Fibroblast of the conjunctiva (primary cell): ENCODE data around the gene SIRPD.
"Not testable (repeated sequence)": the region's sequence is repeated elsewhere in the genome, so short reads cannot be mapped to it uniquely, and the experiment has no call there.

Experiments used
- DNase-seq: peaks from one replicate; pipeline ENCODE4 v3.0.0-alpha.2; 2010; ENCODE audit warnings: low read depth

SIRPD gene

GRCh38 chr20:1557605-1558004 is at the start of gene SIRPD:
TSS of gene SIRPD (minus strand) at chr20:1557705. CDS start at chr20:1557653, 52 bp downstream.
- no peak for DNase-seq

GRCh38 chr20:1600736-1601135 is 43.2 kb upstream of the SIRPD start:
- no peak for DNase-seq

- no peak for DNase-seq
These were observed 37.8 kb upstream of the SIRPD start for GRCh38 chr20:1595333-1595732.

- no peak for DNase-seq
These were observed 31.3 kb upstream of the SIRPD start for GRCh38 chr20:1588533-1589460.

- no peak for DNase-seq
These were observed 30.5 kb upstream of the SIRPD start for GRCh38 chr20:1587781-1588532.

- no peak for DNase-seq
These were observed 22.0 kb upstream of the SIRPD start for GRCh38 chr20:1579488-1579887.

- DNase-seq = no peak
These were observed 20.4 kb upstream of the SIRPD start for GRCh38 chr20:1577906-1578305.

- not testable (repeated sequence) for DNase-seq
These were observed 19.8 kb upstream of the SIRPD start for GRCh38 chr20:1577313-1577712.

GRCh38 chr20:1576641-1577040 is 19.1 kb upstream of the SIRPD start:
- no peak for DNase-seq

GRCh38 chr20:1576003-1576402 is 18.5 kb upstream of the SIRPD start:
- not testable (repeated sequence) for DNase-seq

GRCh38 chr20:1571583-1571982 is 14.1 kb upstream of the SIRPD start:
- DNase-seq = not testable (repeated sequence)

GRCh38 chr20:1569415-1569881 is 11.9 kb upstream of the SIRPD start:
- DNase-seq = no peak

GRCh38 chr20:1568163-1568490 is 10.6 kb upstream of the SIRPD start:
- DNase-seq = no peak

- no peak for DNase-seq
These were observed 10.1 kb upstream of the SIRPD start for GRCh38 chr20:1567392-1568162.

GRCh38 chr20:1566701-1567100 is 9.2 kb upstream of the SIRPD start:
- no peak for DNase-seq

- DNase-seq = no peak
These were observed 8.0 kb upstream of the SIRPD start for GRCh38 chr20:1565461-1565860.

- no peak for DNase-seq
These were observed 6.1 kb upstream of the SIRPD start for GRCh38 chr20:1563598-1563997.

- DNase-seq = no peak
These were observed 5.1 kb upstream of the SIRPD start for GRCh38 chr20:1562622-1563021.

GRCh38 chr20:1561350-1561749 is 3.8 kb upstream of the SIRPD start:
- no peak for DNase-seq

GRCh38 chr20:1555952-1556351 is 1.6 kb downstream of the SIRPD start:
- DNase-seq = no peak

GRCh38 chr20:1539816-1540419 is 17.6 kb downstream of the SIRPD start:
- no peak for DNase-seq

- DNase-seq = no peak
These were observed 18.9 kb downstream of the SIRPD start for GRCh38 chr20:1538655-1539054.
